Measurements from ENCODE around the gene CARD18. TPM values are rescaled to one million over a fixed set of nuclear protein-coding genes. Genes with fewer than 3 reads are reported as not detected.

The CARD18 gene
- polyA plus RNA-seq, 3 donors: not detected

GRCh38 chr11:105167244-105167643 is 27.7 kb upstream of the CARD18 start:
- Histone ChIP-seq H3K4me3 (replicated peaks in 1 of 3; ENCODE audit: low read depth in 2 of 3, low read length in 3 of 3) (no peak overlapping the region), H3K4me2 (replicated peaks; ENCODE audit: extremely low read depth, low read length, poor library complexity, severe bottlenecking) (no peak overlapping the region), H3K27me3 (ENCODE audit: control insufficient read depth in 2 of 2, insufficient read depth in 2 of 2, low read length in 2 of 2) (no peaks in the 10 kb centered on the region), H3K27ac (ENCODE audit: low read depth in 1 of 2, low read length in 2 of 2) (no peak overlapping the region), H3K9ac (ENCODE audit: insufficient read depth, low read length, poor library complexity, severe bottlenecking) (no peak overlapping the region), H3K36me3 (replicated peaks in 1 of 2; ENCODE audit: control insufficient read depth in 1 of 2, insufficient read depth in 2 of 2, low read length in 2 of 2) (no peaks in the 10 kb centered on the region), H3K9me3 (replicated peaks in 1 of 2; ENCODE audit: control insufficient read depth in 1 of 2, insufficient read depth in 1 of 2, low read length in 2 of 2) (peaks cover 0 to 4% of the 10 kb centered on the region in 2 donors), H4K20me1 (ENCODE audit: insufficient read depth, low read length) (no peaks in the 10 kb centered on the region), H3K79me2 (ENCODE audit: insufficient read depth, low read length) (no peaks in the 10 kb centered on the region), H2AFZ (ENCODE audit: insufficient read depth, low read depth, low read length, poor library complexity, severe bottlenecking) (no peak overlapping the region), H3K4me1 (ENCODE audit: control insufficient read depth in 1 of 2, insufficient read depth in 2 of 2, low read length in 2 of 2) (no peaks in the 10 kb centered on the region)
- H3K36me3 Mint-ChIP-seq: peaks cover 0 to 1% of the 10 kb centered on the region in 2 donors
- no peak for DNase-seq
- H3K4me3 Mint-ChIP-seq: no peak overlapping the region
- TF ChIP-seq, protein P1, sequence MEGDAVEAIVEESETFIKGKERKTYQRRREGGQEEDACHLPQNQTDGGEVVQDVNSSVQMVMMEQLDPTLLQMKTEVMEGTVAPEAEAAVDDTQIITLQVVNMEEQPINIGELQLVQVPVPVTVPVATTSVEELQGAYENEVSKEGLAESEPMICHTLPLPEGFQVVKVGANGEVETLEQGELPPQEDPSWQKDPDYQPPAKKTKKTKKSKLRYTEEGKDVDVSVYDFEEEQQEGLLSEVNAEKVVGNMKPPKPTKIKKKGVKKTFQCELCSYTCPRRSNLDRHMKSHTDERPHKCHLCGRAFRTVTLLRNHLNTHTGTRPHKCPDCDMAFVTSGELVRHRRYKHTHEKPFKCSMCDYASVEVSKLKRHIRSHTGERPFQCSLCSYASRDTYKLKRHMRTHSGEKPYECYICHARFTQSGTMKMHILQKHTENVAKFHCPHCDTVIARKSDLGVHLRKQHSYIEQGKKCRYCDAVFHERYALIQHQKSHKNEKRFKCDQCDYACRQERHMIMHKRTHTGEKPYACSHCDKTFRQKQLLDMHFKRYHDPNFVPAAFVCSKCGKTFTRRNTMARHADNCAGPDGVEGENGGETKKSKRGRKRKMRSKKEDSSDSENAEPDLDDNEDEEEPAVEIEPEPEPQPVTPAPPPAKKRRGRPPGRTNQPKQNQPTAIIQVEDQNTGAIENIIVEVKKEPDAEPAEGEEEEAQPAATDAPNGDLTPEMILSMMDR (IDR thresholded peaks at IDR 0.05): no peak
- no peaks in the 10 kb centered on the region for H3K27me3 Mint-ChIP-seq (ENCODE audit: low read depth in 3 of 3)
- no peak overlapping the region for H3K27ac Mint-ChIP-seq
- H3K4me1 Mint-ChIP-seq: peaks cover 1% of the 10 kb centered on the region
- WGBS (ENCODE audit: insufficient coverage): no CpG with 5 or more reads among the region's 3 CpGs
- intact Hi-C loops (cut with micrococcal nuclease): no loop called here
- H3K9me3 Mint-ChIP-seq: peaks cover 5 to 14% (median 9%) of the 10 kb centered on the region in 7 donors

DNA sequence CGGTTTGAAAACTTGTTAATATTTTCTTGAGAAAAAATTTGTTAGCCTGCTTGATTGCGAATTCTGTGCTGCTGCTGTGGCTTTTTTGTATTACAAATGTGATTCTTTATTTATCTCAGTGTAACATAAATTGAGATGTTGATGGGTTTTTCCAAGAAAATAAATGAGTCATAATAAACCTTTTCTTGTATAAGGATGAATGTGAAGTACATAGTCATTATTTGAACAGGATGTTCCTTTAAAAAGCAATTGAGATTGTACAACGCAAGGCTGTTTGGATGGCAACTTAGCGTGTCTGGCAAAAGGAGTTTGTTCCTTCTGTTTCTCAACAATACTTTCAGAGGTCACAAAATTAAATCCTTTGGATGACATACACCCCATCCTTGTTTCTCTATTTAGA is 24.6 kb upstream of the CARD18 start:
- H3K36me3 Mint-ChIP-seq: no peaks in the 10 kb centered on the region
- DNase-seq: peak in 1 of 3 donors; percentile 15
- Histone ChIP-seq H3K9ac (ENCODE audit: insufficient read depth, low read length, poor library complexity, severe bottlenecking) (no peak overlapping the region), H3K79me2 (ENCODE audit: insufficient read depth, low read length) (no peaks in the 10 kb centered on the region), H3K36me3 (replicated peaks in 1 of 2; ENCODE audit: control insufficient read depth in 1 of 2, insufficient read depth in 2 of 2, low read length in 2 of 2) (no peaks in the 10 kb centered on the region), H3K27ac (ENCODE audit: low read depth in 1 of 2, low read length in 2 of 2) (no peak overlapping the region), H4K20me1 (ENCODE audit: insufficient read depth, low read length) (no peaks in the 10 kb centered on the region), H3K9me3 (replicated peaks in 1 of 2; ENCODE audit: control insufficient read depth in 1 of 2, insufficient read depth in 1 of 2, low read length in 2 of 2) (no peaks in the 10 kb centered on the region), H3K4me2 (replicated peaks; ENCODE audit: extremely low read depth, low read length, poor library complexity, severe bottlenecking) (no peak overlapping the region), H3K4me3 (replicated peaks in 1 of 3; ENCODE audit: low read depth in 2 of 3, low read length in 3 of 3) (no peak overlapping the region), H2AFZ (ENCODE audit: insufficient read depth, low read depth, low read length, poor library complexity, severe bottlenecking) (no peak overlapping the region), H3K4me1 (ENCODE audit: control insufficient read depth in 1 of 2, insufficient read depth in 2 of 2, low read length in 2 of 2) (no peaks in the 10 kb centered on the region), H3K27me3 (ENCODE audit: control insufficient read depth in 2 of 2, insufficient read depth in 2 of 2, low read length in 2 of 2) (no peaks in the 10 kb centered on the region)
- H3K27ac Mint-ChIP-seq: no peak overlapping the region
- TF ChIP-seq, protein P1 (IDR thresholded peaks at IDR 0.05): no peak
- peaks cover 1% of the 10 kb centered on the region for H3K4me1 Mint-ChIP-seq
- H3K27me3 Mint-ChIP-seq (ENCODE audit: low read depth in 3 of 3): peaks cover 0 to 1% (median 0%) of the 10 kb centered on the region in 3 donors
- H3K9me3 Mint-ChIP-seq: peaks cover 0 to 13% (median 0%) of the 10 kb centered on the region in 7 donors
- no peak overlapping the region for H3K4me3 Mint-ChIP-seq
- intact Hi-C loops (cut with micrococcal nuclease): no loop called here
- WGBS (ENCODE audit: insufficient coverage): 80% methylated on average over 1 of the region's 4 CpGs
